Measurements from ENCODE around the gene JAK1. TPM values are rescaled to one million over a fixed set of nuclear protein-coding genes. Genes with fewer than 3 reads are reported as not detected.
A peak's percentile ranks its signal among the peaks of the same experiment; 100 is the strongest.
"Not testable (repeated sequence)": the region's sequence is repeated elsewhere in the genome, so short reads cannot be mapped to it uniquely, and the experiment has no call there.

Gene JAK1
- polyA plus RNA-seq, 10 donors, result 54.9 to 71.5 (median 67.3) TPM

GRCh38 chr1:64842224-64842623 lies 124.1 kb downstream of the JAK1 start:
- DNase-seq, result no peak

GRCh38 chr1:64841330-64842065 lies 124.9 kb downstream of the JAK1 start:
- DNase-seq, result no peak

- peak; percentile 27 to 51 (median 30) for DNase-seq
Observed at GRCh38 chr1:64839732-64840405, 126.5 kb downstream of the JAK1 start.

DNA sequence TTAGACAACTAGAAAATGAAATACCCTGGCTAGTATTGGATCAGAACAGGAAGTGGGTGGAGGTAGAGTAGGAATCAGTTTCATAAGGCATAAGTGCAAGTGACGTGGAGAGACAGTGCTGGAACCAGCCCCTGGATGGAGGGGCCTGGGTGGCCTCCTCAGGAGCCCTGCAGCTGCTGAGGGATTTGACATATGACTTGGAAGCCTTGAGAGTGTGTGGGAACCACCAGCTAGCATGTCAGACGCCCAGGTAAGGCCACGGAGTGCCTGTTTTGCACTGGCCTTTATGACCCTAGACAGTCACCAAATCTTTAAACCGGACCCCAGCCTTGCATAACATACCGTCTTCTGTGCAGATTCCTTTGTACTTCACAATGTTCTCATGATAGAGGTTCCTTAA lies 127.1 kb downstream of the JAK1 start:
- peak in 1 of 3 donors; percentile 35 for DNase-seq

- DNase-seq, result no peak
Observed at GRCh38 chr1:64838486-64838885, 127.9 kb downstream of the JAK1 start.

DNA sequence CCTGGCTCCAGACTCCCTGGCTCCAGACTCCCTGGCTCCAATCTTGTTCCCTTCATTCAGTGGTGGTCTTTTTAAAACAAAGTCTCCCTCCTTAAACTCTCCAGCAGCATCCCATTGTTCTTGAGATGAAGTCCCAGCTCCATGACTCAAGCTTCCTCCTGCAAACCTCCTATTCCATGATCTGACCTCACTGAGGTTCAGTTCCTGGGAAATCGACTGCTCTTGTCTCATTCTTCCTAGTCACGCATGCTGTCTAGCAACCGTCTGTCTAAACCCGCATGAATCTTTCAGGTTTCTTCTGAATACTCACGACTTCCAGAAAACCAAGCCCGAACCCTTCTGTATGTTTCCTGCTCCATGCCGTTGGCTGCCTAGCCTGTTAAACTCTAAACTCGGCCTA lies 129.5 kb downstream of the JAK1 start:
- DNase-seq, result no peak

- no peak for DNase-seq
Observed at GRCh38 chr1:64834734-64835133, 131.6 kb downstream of the JAK1 start.

DNA sequence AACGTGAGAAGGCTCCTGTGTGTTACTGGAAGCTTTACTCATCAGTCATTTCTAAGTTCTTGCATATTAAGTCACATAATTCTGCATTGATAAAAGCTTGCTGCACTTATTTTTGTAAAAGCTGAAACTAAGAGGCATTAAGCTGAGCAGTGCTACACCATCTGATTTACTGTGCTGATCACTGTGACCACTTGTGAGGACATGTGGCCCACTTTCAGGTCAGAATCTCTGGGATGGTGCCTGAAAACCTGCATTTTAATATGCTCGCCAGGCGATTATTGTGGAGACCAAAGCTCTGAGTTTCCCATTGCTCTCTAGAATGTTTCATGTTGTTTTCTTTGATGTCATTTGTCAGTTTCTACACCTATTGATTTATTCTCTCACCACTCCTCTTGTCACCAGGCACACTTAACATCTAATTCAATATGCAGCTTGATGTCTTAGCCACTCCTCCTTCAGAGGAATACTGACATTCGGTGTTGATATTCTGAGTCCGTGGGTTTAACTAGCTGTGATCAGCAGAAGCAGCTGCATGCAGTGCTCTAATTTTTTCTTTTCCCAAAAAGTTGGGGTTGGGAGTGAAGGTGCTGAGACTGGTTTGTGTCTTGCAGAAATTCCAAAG lies 136.2 kb downstream of the JAK1 start:
- DNase-seq, result no peak

GRCh38 chr1:64829411-64830029 lies 136.8 kb downstream of the JAK1 start:
- DNase-seq, result no peak

- no peak for DNase-seq
Observed at GRCh38 chr1:64828829-64829228, 137.5 kb downstream of the JAK1 start.

- DNase-seq, result no peak
Observed at GRCh38 chr1:64826991-64827390, 139.4 kb downstream of the JAK1 start.

DNA sequence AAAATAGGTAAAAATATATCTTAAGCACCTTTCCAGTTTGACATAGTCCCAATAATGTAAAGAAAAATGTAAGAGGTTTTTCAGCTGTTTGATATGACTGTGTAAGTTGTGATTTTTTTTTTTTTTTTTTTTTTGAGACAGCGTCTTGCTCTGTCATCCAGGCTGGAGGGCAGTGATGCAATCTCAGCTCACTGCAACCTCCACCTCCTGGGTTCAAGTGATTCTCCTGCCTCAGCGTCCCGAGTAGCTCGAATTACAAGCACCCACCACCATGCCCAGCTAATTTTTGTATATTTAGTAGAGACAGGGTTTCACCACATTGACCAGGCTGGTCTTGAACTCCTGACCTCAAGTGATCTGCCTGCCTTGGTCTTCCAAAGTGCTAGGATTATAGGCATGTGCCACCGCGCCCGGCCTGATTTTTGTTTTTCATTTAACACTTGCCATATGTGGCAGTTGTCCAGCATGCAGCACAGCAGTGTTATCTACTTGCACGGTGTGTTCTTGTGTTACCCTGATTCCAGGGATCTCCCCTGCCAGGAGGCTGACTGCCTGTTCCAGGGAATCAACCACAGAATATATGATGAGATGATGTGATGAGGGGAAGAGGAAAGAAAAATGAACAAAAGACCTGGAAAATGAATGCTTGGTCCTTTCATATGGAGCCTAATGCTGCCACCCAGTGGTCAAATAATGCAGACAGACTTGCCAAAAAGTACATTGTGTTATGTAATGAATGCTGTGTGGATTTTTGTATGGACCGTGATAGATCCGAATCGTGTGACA lies 142.5 kb downstream of the JAK1 start:
- peak; percentile 76 to 91 (median 85) for DNase-seq

DNA sequence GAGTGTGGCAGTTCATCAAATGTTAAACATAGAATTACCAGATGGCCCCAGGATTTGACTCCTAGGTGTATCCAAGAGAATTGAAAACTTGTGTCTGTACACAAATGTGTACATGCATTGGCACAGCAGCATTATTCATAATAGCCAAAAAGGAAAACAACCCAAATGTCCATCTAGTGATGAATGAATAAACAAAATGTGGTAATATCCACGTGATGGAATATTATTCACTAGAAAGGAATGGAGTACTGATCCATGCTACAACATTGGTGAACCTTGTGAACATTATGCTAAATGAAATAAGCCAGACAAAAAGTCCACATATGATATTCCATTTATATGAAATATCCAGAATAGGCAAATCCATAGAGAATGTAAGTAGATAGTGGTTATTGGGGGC lies 143.7 kb downstream of the JAK1 start:
- DNase-seq, result no peak

- DNase-seq, result not testable (repeated sequence)
Observed at GRCh38 chr1:64820572-64820971, 145.8 kb downstream of the JAK1 start.

GRCh38 chr1:64817364-64817763 lies 149.0 kb downstream of the JAK1 start:
- not testable (repeated sequence) for DNase-seq

DNA sequence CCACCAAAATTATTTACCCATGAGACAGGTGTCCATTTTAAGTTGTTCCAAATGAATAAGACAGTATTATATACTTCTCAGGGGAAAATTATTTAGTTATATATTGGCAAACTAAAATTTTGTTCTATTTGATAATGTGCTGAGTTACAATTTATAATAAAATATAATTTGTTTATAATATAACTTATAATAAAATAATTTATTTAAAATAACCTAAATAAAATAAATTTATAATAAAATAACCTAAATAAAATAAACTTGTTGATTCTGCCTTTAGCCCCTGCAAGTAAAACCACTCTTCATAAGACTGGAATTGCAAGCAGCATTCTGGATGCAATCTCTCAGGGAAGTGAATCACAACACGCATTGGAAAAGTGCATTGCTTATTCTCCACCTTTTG lies 151.9 kb downstream of the JAK1 start:
- DNase-seq, result no peak

DNA sequence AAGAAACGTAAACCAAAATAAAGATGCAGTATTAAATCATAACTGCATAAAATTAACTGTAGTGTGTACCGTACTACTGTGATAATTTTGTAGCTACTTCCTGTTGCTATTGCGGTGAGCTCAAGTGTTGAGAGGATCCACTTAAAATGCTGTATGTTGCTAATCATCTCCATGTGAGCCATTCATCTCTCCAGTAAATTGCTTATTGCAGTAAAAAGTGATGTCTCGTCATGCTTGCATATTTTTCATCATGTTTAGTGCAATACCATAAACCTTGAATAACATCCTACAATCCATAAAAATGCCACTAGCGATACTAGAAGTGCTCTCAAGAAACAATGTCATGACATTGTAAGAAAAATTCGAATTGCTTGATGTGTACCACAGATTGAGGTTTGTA lies 155.2 kb downstream of the JAK1 start:
- DNase-seq, result no peak

- peak in 2 of 3 donors; percentile 7 to 49 for DNase-seq
Observed at GRCh38 chr1:64810001-64810400, 156.3 kb downstream of the JAK1 start.

- DNase-seq, result no peak
Observed at GRCh38 chr1:64809309-64809708, 157.0 kb downstream of the JAK1 start.

DNA sequence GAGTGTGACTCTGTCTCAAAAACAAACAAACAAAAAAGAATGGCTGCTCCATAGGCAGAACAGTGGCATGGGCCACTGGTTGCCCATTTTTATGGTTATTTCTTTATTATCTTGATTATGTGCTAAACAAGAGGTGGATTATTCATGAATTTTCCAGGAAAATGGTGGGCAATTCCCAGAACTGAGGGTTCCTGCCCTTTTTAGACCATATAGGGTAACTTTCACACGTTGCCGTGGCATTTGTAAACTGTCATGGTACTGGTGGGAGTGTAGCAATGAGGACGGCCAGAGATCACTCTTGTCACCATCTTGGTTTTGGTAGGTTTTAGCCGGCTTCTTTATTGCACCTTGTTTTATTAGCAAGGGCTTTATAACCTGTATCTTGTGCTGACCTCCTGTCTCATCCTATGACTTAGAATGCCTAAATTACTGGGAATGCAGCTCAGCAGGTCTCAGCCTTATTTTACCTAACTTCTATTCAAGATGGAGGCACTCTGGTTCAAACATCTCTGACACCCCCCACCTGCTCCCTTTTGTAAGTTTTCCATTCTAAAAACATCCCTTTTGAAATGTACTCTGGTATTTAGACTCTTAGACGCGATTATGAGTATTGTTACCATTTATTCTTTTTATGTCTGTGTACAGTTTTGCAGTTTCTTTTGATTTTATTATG lies 164.4 kb downstream of the JAK1 start:
- no peak for DNase-seq

DNA sequence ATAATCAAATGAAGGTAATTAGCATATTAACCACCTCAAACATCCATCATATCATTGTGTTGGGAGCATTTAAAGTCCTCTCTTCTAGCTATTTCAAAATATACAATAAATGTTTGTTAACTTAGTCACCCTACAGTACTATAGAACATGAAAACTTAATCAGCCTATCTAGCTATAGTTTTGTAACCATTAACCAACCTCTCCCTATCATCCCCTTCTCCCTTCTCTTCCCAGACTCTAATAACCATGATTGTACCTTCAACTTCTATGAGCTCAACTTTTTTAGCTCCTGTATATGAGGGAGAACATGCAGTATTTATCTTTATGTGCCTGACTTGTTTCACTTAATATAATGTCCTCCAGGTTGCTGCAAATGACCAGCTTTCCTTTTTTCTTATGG lies 167.5 kb downstream of the JAK1 start:
- no peak for DNase-seq

All from muscle of back (tissue), 11 donors.